SU-DHL-6 (cell line): ENCODE results near the gene CMTM6.

Experiments
- CTCF ChIP-seq: fragments of 200-600 bp; sonication (generic); IDR thresholded peaks from one replicate; pipeline ENCODE4 v1.5.1; 2017; ENCODE audit warnings: antibody characterized with exemption, mild to moderate bottlenecking, low read length, moderate library complexity; ENCODE audit not compliant: insufficient read depth, poor library complexity, severe bottlenecking
- EZH2phosphoT487 ChIP-seq: fragments of 200-600 bp; sonication (generic), shearing (Covaris generic); conservative IDR thresholded peaks from 2 replicates; pipeline ENCODE4 v1.6.1; 2018; ENCODE audit warnings: mild to moderate bottlenecking, antibody characterized with exemption, low read length, moderate library complexity, mixed read lengths

- TF ChIP-seq CTCF (no peak), EZH2phosphoT487 (no peak)
Measured at GRCh38 chr3:32506466-32506865, 3.8 kb upstream of the CMTM6 start.
